Endothelial cell of umbilical vein (primary cell): ENCODE measurements around the gene RPS6KA3.

Source experiments
- MYC ChIP-seq: IDR thresholded peaks from one replicate; pipeline ENCODE4 v1.6.1; 2011; ENCODE audit warnings: mild to moderate bottlenecking, low read depth, low read length
- POLR2A ChIP-seq: IDR thresholded peaks from 2 replicates; pipeline ENCODE4 v1.6.1; 2012; ENCODE audit warnings: low read depth, mild to moderate bottlenecking, control low read depth, low read length
- TF ChIP-seq, protein P1 (sequence below), 2 donors: IDR thresholded peaks; 1 replicate in 1 of 2; 2 replicates in 1 of 2; pipeline ENCODE4 v1.5.1; 2011; ENCODE audit warnings: low read length in 2 of 2, mild to moderate bottlenecking in 2 of 2, moderate library complexity in 2 of 2, control low read depth in 1 of 2, inconsistent platforms in 1 of 2, low read depth in 1 of 2; ENCODE audit not compliant: insufficient read depth in 1 of 2; ENCODE audit errors: extremely low read depth in 1 of 2

DNA sequence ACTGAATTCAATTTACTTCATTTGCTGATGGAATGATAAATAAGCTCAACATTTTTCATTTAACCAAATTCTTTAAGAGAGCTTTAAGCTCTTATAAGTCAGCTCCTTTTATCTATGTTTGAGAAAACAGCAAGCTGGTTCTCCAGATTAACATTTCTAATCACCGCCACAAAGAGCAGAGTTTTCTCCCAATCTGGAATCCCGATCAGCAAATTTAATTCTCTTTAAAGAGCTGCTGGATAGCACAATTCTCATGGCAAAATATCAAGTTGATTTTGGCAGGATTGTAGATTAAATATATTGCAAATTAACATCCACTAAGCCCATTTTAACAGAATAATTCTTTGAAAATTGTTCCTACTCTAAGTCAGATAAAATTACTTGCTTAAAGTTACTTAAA is 48.8 kb downstream of the RPS6KA3 start:
- TF ChIP-seq MYC (no peak), POLR2A (no peak)
- TF ChIP-seq, protein P1, sequence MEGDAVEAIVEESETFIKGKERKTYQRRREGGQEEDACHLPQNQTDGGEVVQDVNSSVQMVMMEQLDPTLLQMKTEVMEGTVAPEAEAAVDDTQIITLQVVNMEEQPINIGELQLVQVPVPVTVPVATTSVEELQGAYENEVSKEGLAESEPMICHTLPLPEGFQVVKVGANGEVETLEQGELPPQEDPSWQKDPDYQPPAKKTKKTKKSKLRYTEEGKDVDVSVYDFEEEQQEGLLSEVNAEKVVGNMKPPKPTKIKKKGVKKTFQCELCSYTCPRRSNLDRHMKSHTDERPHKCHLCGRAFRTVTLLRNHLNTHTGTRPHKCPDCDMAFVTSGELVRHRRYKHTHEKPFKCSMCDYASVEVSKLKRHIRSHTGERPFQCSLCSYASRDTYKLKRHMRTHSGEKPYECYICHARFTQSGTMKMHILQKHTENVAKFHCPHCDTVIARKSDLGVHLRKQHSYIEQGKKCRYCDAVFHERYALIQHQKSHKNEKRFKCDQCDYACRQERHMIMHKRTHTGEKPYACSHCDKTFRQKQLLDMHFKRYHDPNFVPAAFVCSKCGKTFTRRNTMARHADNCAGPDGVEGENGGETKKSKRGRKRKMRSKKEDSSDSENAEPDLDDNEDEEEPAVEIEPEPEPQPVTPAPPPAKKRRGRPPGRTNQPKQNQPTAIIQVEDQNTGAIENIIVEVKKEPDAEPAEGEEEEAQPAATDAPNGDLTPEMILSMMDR (IDR thresholded peaks at IDR 0.05; ENCODE audit: extremely low read depth in 1 of 2, insufficient read depth in 1 of 2, low read depth in 1 of 2, low read length in 2 of 2): no peak
